CD4-positive, alpha-beta T cell treated with Interleukin-10 for 1 hour (primary cell): ENCODE results near the gene CHMP6.
A peak's percentile ranks its signal among the peaks of the same experiment; 100 is the strongest.

ENCODE experiments used
- DNase-seq: peaks from one replicate; pipeline ENCODE4 v3.0.0-alpha.2; 2020

The CHMP6 gene

GRCh38 chr17:80971704-80972304 lies 19.8 kb upstream of the CHMP6 start:
- no peak for DNase-seq

- no peak for DNase-seq
Observed at GRCh38 chr17:80976701-80977100, 14.9 kb upstream of the CHMP6 start.

- no peak for DNase-seq
Observed at GRCh38 chr17:80977172-80977571, 14.5 kb upstream of the CHMP6 start.

GRCh38 chr17:80978499-80979497 lies 12.8 kb upstream of the CHMP6 start:
- DNase-seq, result no peak

GRCh38 chr17:80979547-80980378 lies 11.9 kb upstream of the CHMP6 start:
- no peak for DNase-seq

- DNase-seq, result no peak
Observed at GRCh38 chr17:80980397-80981061, 11.1 kb upstream of the CHMP6 start.

- DNase-seq, result peak; percentile 28
Observed at GRCh38 chr17:80981062-80981902, 10.4 kb upstream of the CHMP6 start.

- no peak for DNase-seq
Observed at GRCh38 chr17:80981929-80982425, 9.7 kb upstream of the CHMP6 start.

- DNase-seq, result no peak
Observed at GRCh38 chr17:80982426-80982974, 9.1 kb upstream of the CHMP6 start.

GRCh38 chr17:80983545-80983944 lies 8.1 kb upstream of the CHMP6 start:
- no peak for DNase-seq

- no peak for DNase-seq
Observed at GRCh38 chr17:80984749-80985148, 6.9 kb upstream of the CHMP6 start.

- no peak for DNase-seq
Observed at GRCh38 chr17:80986046-80986445, 5.6 kb upstream of the CHMP6 start.

GRCh38 chr17:80986816-80987475 lies 4.7 kb upstream of the CHMP6 start:
- no peak for DNase-seq

- DNase-seq, result no peak
Observed at GRCh38 chr17:80987941-80988461, 3.6 kb upstream of the CHMP6 start.

- no peak for DNase-seq
Observed at GRCh38 chr17:80989586-80989913, 2.1 kb upstream of the CHMP6 start.

GRCh38 chr17:80990921-80991644 lies 558 bp upstream of the CHMP6 start:
- no peak for DNase-seq

GRCh38 chr17:80992077-80992947 lies 671 bp downstream of the CHMP6 start:
- DNase-seq, result no peak

- DNase-seq, result no peak
Observed at GRCh38 chr17:80992948-80993624, 1.4 kb downstream of the CHMP6 start.
